ENCODE results near the gene FBXW4. TPM values are rescaled to one million over a fixed set of nuclear protein-coding genes. Genes with fewer than 3 reads are reported as not detected.

Gene FBXW4
- total RNA-seq, 1 donor from 2014 or later: 34.4 TPM

DNA sequence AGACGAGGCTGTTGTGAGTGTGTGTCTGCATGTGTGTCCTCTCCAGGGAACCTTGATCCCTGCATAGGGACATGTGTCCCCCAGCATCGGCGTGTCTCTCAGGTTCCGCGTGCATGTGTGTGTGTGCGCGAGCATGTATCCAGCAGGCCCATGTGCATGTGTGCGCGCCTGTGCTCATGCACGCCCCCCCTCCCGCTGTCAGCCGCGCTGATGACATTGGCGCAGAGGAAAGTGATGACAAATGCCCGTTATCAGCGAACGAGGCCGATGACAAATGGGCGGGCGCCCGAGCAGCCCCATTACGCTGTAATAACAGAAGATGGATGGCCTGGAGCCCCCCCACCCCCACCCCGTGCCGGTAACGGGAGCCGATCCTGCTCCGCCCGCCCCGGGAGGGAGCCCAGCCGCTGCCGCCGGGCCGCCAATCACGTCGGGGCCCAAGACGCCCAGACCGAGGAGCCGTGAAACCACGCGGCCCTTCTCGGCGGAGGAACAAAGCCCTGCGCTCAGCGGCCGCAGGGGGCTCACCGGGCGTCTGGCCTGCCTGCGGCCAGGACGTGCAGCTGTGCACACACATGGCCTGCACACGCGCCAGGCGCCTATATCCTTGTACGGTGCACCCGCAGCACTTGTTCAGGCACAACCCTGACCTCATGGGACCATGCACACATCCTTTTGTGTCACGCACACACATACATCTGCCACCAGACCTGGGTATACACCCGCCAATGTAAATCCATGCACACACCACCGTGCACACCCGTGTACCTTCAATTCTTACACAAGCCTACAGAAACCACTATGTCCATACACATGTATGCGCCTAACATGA, 128.4 kb downstream of the FBXW4 start:
- DNase-seq: no peak

DNA sequence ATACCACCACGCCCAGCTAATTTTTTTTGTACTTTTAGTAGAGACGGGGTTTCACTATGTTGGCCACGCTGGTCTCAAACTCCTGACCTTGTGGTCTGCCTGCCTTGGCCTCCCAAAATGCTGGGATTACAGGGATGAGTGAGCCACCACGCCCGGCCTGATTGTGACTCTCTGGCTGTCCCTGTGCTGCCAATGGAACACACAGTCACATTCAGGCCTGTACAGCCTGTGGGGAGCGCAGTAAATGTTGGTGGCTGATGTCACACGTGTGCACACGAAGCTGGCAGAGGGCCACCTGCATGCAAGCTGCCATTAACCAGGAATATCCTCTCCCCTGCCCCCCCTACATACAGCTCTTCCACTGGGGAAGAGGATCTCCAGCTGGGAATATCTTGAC, 129.0 kb downstream of the FBXW4 start:
- no peak for DNase-seq

DNA sequence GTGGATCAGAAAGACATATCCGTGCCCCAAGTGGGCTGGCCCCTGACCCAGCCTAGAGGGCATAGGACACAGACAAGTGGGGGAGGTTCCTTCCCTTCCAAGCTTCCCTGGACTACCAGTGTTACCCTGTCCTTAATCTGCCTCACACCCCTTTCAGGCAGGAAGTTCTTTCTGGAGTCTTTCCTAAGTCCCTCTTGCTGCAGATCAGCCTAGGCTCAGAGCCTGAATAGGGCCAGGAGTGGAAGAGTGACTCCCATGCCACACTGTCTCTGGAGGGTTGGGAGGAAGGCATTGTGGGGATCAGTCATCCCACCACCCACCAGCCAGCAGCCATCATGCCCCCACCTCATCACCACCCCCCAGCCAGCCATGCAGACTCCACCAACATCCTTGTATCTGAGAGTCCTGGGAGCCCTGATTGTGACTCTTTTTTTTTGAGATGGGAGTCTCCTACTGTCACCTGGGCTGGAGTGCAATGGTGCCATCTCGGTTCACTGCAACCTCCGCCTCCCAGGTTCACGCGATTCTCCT, 129.5 kb downstream of the FBXW4 start:
- no peak for DNase-seq

DNA sequence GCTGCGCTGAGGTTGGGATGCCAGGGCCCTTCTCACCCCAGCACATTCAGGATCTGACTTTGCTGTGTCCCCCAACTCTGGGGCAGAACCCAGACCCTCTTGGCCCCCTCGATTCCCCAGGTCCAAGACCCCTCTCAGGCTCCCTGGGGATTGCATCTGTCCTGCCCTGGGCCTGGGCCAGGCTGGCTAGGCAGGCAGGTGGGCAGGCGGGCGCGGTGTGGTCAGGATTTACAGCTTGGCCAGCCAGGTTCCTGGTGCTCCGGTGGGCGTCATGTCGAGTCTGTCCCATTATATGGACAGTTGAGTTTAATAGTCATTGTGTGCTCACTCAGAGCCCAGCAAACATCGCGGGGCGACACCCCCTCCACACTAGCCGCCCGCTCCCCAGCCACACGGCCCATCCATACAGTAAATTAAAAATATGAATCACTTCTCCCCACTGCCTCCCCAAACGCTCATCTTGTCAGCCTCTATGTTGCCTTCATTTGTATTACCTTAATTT, 130.4 kb downstream of the FBXW4 start:
- no peak for DNase-seq

DNA sequence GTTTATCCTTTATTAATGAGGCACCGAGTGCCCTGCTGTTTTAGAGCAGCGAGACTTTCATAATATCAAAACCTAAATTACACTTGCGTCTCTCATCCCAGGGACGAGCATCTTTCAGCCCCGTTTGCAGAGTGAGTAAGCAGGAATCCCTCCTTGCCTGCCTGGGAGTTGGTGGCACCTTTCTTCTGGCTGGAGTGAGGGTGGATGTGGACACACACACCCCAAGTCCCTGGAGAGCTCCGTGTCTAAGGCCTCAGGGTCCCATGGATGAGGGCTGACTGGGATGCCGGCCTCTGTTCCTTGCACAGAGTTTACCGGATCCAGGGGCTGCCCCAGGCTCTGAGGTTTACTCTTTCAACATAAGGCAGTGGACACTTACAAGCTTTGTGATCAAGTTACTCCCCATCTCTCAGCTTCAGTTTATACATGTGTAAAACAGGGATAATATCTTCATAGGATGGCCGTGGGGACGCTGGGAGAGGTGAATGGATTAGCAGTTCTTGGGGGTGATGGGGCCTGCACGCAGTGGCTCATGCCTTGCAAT, 131.4 kb downstream of the FBXW4 start:
- no peak for DNase-seq

DNA sequence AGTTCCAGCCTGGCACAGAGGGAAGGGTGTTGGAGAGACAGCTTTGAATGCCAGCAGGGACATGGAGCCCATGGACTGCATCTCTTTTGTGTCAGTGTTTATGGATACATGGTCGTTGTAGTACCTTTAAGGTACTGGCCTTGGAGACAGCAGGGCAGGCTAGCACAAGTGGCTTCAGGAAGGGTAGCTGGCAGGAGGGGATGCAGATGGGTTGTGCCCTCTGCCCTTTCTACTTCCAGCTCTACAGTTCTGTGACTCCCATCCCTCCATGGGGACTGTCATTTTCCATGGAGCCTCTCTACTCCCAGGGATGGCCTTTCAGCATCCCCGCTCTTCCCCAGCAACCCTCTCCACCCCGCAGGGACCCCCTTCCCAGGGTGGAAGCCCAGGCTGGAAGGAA, 132.0 kb downstream of the FBXW4 start:
- no peak for DNase-seq

DNA sequence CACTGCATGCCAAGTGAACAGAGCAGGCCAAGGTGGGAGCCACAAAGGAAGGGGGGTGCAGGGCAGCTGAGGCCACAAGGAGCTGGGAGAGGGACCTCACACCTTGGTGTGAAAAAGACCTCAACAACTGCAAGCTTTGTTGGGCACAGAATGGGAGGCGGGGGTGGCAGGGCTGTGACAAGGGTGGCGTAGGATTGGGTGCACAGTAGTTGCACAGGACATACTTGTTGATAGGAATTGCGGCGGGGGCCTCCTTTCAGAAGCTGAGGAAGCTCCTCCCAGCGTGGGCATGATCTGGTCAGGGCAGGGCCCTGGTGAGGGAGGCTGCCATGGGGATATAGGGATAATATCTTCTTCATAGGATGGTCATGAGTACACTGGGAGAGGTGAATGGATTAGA, 132.7 kb downstream of the FBXW4 start:
- no peak for DNase-seq

DNA sequence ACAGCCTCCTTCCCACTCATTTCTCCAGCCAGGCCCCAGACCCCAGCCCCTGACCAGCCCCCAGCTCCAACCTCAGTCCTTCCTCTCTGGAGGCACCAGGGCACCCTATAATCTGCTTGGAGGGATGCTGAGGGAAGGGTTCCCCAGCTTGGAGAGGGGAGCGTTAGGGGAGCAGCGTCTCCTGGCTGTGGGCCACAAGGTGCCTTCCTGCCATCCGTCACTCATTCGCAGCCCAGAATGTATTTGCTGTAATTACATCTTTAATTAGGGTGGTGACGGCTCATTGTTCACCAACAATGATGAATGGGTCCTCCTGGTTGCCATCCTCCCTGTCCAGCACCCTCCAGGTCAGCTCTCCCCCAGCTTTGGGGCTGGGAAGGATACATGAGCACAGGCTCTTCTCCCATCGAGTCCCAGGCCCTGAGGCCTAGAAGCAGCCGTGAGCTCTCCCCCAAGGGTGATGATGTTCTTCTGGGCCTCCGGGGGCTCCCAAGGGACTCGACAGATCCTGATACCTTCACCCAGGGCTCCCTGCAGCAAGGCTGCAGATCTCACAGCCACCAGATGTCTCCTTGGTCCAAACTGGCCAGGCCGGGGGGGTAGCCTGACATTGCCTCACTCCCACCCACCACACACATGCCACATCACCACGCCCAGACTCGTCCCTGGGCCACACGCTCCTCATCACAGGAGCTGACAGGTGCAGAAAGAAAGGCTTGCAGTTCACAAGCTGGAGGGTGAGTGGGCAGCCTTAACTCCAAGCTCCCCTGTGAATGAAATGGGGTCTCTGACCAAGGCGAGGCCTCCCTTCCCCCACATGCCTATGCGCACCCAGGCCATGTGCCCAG, 133.7 kb downstream of the FBXW4 start:
- DNase-seq: no peak

Small RNA genes within 50 kb of the gene (small RNA-seq; reads per million reads assigned to genes)
- gene MIR3158-1 (ENCODE audit: low replicate concordance) (not detected), gene RNU6-1165P (ENCODE audit: low replicate concordance) (not detected)

Other genes with a start within 250 kb of the FBXW4 start
- 11.0 TPM for gene POLL, start 106.9 kb downstream of the FBXW4 start, total RNA-seq
- gene DPCD, start 106.8 kb downstream of the FBXW4 start, total RNA-seq: 21.5 TPM
- gene FGF8, start 80.9 kb upstream of the FBXW4 start, total RNA-seq: not detected
- 35.1 TPM for gene NPM3, start 88.3 kb upstream of the FBXW4 start, total RNA-seq
- gene OGA, start 123.3 kb upstream of the FBXW4 start, total RNA-seq: 217 TPM
- 5.7 TPM for gene KCNIP2, start 148.6 kb upstream of the FBXW4 start, total RNA-seq